Kidney (tissue), 14 donors: ENCODE measurements around the gene SPECC1L. TPM values are rescaled to one million over a fixed set of nuclear protein-coding genes. Genes with fewer than 3 reads are reported as not detected.

Experiments
- DNase-seq, 5 donors: peaks; one replicate each; pipeline ENCODE4 v3.0.0-alpha.2; 2013 to 2020
- FAIRE-seq: peaks from 2 replicates; lab custom pipeline; 2012; peaks lifted over from hg19 to GRCh38; lab: Jason Lieb, UNC
- H3K27ac ChIP-seq, 2 donors: one replicate each; pipeline ENCODE4 v1.7.0; 2013; ENCODE audit warnings: low read depth in 2 of 2, low read length in 2 of 2, inconsistent platforms in 1 of 2
- H3K27me3 ChIP-seq: one replicate; pipeline ENCODE4 v1.7.1; 2013; ENCODE audit warnings: low read length, inconsistent platforms; ENCODE audit not compliant: control insufficient read depth, insufficient read depth
- H3K36me3 ChIP-seq, 3 donors: one replicate each; pipeline versions ENCODE4 v1.7.0 to v1.7.1; 2013; ENCODE audit warnings: low read length in 3 of 3, control low read depth in 1 of 3, inconsistent platforms in 1 of 3; ENCODE audit not compliant: insufficient read depth in 3 of 3, control insufficient read depth in 2 of 3
- H3K4me1 ChIP-seq, 3 donors: one replicate each; pipeline versions ENCODE4 v1.7.0 to v1.7.1; 2013; ENCODE audit warnings: low read length in 3 of 3, inconsistent platforms in 1 of 3, low read depth in 1 of 3; ENCODE audit not compliant: control insufficient read depth in 2 of 3, insufficient read depth in 2 of 3
- H3K4me3 ChIP-seq, 3 donors: one replicate each; pipeline versions ENCODE4 v1.7.0 to v1.8.1; 2013; ENCODE audit warnings: low read length in 3 of 3, control low read depth in 1 of 3, inconsistent platforms in 1 of 3
- H3K9ac ChIP-seq, 3 donors: one replicate each; pipeline versions ENCODE4 v1.7.0 to v1.7.1; 2013; ENCODE audit warnings: low read length in 3 of 3, control low read depth in 1 of 3, inconsistent platforms in 1 of 3
- H3K9me3 ChIP-seq, 3 donors: one replicate each; pipeline versions ENCODE4 v1.7.0 to v1.7.1; 2013; ENCODE audit warnings: low read length in 3 of 3, control low read depth in 1 of 3, inconsistent platforms in 1 of 3; ENCODE audit not compliant: control insufficient read depth in 2 of 3, insufficient read depth in 1 of 3
- intact Hi-C: fragments of 100-400 bp; cut with DNase I; formaldehyde crosslinking; loops from one replicate; pipeline ENCODE4 v1.11.1; 2022
- polyA plus RNA-seq: library from polyadenylated mRNA; stranded (reverse); fragments of 350-450 nt; fragmentation: Illumina TruSeq; extraction: RNeasy Lipid Tissue Mini Kit (QIAGEN cat#74804); gene quantifications from one replicate; pipeline ENCODE4 v1.2.3, GENCODE V29; 2014; ENCODE audit warnings: low read depth, low replicate concordance; ENCODE audit not compliant: insufficient read depth
- total RNA-seq: library from RNA; stranded (reverse); fragmentation: NEBNext Ultra II Directional; extraction: Animal tissue kit (Norgen Biotek cat#: 25700); gene quantifications from one replicate; pipeline ENCODE4 v1.2.1, GENCODE V29; 2021
- TF ChIP-seq, protein P1 (sequence below): IDR thresholded peaks from 3 replicates; pipeline ENCODE4 v1.5.1; 2012; ENCODE audit warnings: mild to moderate bottlenecking, moderate library complexity, borderline replicate concordance; ENCODE audit not compliant: insufficient read depth; ENCODE audit errors: extremely low read depth
- donor health status: control.
- donor health status: control.
- donor health status: control.
- donor health status: control.
- donor health status: control.
- donor health status: DM: yes; HTN: yes; CAD: no.
- donor health status: Normal renal cell carcinoma (clear cell type).

Gene SPECC1L
- total and polyA plus RNA-seq, 2 donors from 2014 or later: 11.1 to 65.8 TPM

DNA sequence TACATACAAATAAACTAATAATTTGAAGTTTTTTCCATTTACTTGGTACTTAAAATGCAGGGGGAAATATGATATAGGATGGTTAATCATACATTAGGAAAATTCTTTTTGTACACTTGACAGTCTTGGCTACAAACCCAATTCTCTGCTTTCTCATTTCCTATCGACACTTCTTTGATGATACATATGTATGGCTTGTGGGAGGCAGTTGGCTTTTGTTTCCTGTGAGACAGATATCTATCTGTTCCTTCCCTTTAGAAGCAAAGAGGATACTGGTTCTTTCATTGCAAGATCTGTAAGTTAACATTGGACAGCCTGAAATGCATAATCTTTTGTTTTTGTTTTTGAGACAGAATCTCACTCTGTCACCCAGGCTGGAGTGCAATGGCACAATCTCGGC lies 108.9 kb downstream of the SPECC1L start:
- H3K9ac ChIP-seq: no peak overlapping the region
- H3K9me3 ChIP-seq: no peaks in the 10 kb centered on the region
- no peak for FAIRE-seq
- no peak overlapping the region for H3K4me3 ChIP-seq
- H3K27me3 ChIP-seq: no peaks in the 10 kb centered on the region
- DNase-seq: no peak
- no peak overlapping the region for H3K27ac ChIP-seq
- H3K36me3 ChIP-seq: peaks cover 0 to 15% (median 10%) of the 10 kb centered on the region in 3 donors
- intact Hi-C loops: no loop called here
- H3K4me1 ChIP-seq: no peaks in the 10 kb centered on the region
- TF ChIP-seq, protein P1, sequence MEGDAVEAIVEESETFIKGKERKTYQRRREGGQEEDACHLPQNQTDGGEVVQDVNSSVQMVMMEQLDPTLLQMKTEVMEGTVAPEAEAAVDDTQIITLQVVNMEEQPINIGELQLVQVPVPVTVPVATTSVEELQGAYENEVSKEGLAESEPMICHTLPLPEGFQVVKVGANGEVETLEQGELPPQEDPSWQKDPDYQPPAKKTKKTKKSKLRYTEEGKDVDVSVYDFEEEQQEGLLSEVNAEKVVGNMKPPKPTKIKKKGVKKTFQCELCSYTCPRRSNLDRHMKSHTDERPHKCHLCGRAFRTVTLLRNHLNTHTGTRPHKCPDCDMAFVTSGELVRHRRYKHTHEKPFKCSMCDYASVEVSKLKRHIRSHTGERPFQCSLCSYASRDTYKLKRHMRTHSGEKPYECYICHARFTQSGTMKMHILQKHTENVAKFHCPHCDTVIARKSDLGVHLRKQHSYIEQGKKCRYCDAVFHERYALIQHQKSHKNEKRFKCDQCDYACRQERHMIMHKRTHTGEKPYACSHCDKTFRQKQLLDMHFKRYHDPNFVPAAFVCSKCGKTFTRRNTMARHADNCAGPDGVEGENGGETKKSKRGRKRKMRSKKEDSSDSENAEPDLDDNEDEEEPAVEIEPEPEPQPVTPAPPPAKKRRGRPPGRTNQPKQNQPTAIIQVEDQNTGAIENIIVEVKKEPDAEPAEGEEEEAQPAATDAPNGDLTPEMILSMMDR: no peak

DNA sequence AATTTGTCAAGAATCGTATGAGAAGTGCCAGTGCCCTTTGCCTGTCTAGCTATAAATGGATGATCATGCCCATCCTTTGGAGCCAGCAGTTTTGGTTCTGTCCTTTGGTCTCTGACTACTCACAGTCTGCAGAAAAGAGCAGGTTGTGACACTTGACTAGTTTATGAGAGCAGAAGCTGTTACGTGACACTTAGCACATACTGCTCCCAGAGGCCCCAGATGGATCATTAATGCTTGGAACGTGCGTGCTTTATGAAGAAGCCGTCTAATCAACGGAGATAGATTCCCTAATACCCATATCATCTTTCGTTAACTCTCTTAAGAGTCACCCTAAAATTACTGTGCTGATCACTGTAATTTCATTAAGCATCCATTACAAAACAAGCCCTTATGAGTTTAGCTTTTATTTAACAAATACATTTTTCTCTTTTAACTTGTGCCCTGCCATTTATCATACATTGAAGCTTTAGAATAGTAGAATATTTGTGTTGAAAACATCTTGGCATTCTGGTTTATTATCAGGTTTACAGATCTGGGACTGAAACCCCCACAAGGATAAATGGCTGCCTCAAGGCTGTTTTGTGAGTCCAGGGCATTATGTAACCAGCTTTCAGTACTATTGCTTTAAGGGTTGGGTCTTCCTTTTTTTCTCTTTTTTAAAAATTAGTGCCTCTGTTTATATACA lies 109.7 kb downstream of the SPECC1L start:
- Histone ChIP-seq H3K36me3 (peaks cover 0 to 15% (median 8%) of the 10 kb centered on the region in 3 donors), H3K4me3 (no peak overlapping the region), H3K9me3 (no peaks in the 10 kb centered on the region), H3K27ac (no peak overlapping the region), H3K4me1 (no peaks in the 10 kb centered on the region), H3K9ac (no peak overlapping the region), H3K27me3 (no peaks in the 10 kb centered on the region)
- no peak for DNase-seq
- FAIRE-seq: no peak
- intact Hi-C loops: no loop called here
- TF ChIP-seq, protein P1: no peak

DNA sequence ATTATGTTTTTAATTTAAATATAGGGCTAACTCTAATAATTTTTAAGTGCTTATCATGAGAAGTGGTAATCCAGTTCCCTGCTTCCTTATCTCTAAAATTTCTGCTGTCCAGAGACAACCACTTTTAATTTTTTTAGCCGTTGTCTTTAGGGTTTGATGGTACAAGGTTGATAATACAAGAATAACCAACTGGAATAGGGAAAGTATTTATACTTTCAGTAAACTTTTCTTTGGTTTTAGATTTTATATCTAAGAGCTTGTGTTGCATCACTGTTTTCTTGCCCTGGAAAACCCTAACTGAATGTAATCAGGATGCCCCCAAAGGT lies 110.2 kb downstream of the SPECC1L start:
- no peak overlapping the region for H3K9ac ChIP-seq
- no peaks in the 10 kb centered on the region for H3K27me3 ChIP-seq
- H3K9me3 ChIP-seq: no peaks in the 10 kb centered on the region
- peaks cover 0 to 10% (median 6%) of the 10 kb centered on the region in 3 donors for H3K36me3 ChIP-seq
- H3K4me1 ChIP-seq: no peaks in the 10 kb centered on the region
- intact Hi-C loops: no loop called here
- DNase-seq: no peak
- H3K27ac ChIP-seq: no peak overlapping the region
- TF ChIP-seq, protein P1: no peak
- FAIRE-seq: no peak
- no peak overlapping the region for H3K4me3 ChIP-seq

DNA sequence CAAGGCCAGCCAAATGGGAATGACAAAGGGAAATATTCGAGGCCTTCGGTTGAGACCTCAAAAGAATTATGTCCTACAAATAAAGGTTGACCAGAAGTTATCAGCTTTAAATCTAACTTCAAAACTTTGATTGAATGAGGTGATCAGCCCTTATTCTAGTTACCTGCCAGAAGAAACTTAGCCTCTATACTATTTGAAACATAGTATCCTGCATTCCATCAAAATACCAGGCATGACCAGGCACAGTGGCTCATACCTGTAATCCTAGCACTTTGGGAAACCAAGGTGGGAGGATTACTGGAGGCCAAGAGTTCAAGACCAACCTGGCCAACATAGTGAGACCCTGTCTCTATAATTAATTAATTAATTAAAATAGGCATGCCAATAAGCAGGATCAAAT lies 112.4 kb downstream of the SPECC1L start:
- Histone ChIP-seq H3K27me3 (no peaks in the 10 kb centered on the region), H3K4me1 (no peaks in the 10 kb centered on the region), H3K4me3 (no peak overlapping the region), H3K9me3 (no peaks in the 10 kb centered on the region), H3K27ac (no peak overlapping the region), H3K36me3 (no peaks in the 10 kb centered on the region), H3K9ac (no peak overlapping the region)
- no peak for DNase-seq
- TF ChIP-seq, protein P1: no peak
- intact Hi-C loops: no loop called here
- FAIRE-seq: no peak
